IMR-90 (cell line): ENCODE results near the gene HYAL1. TPM values are rescaled to one million over a fixed set of nuclear protein-coding genes. Genes with fewer than 3 reads are reported as not detected.

Source experiments
- ELK1 ChIP-seq: fragments of 150-350 bp; IDR thresholded peaks from 2 replicates; pipeline ENCODE4 v1.6.1; 2016; ENCODE audit warnings: low read depth, mild to moderate bottlenecking, low read length, moderate library complexity, borderline replicate concordance
- polyA plus RNA-seq, 3 experiments: library from polyadenylated mRNA; depleted of rRNA; stranded (reverse); fragments of >200 nt; gene quantifications; 2 replicates each; pipeline ENCODE4 v1.2.3, GENCODE V29; 2012; ENCODE audit warnings: low replicate concordance in 1 of 3
- total RNA-seq: library from RNA; depleted of rRNA; stranded (reverse); fragments of >200 nt; gene quantifications from 2 replicates; pipeline ENCODE4 v1.2.3, GENCODE V29; 2012

Gene HYAL1
- total and polyA plus RNA-seq, 2 of the 4 experiments (the other 2 are of a cell fraction), result 0.32 to 0.36 TPM

- no peak for TF ChIP-seq ELK1
Measured at GRCh38 chr3:50347187-50347813, 43.9 kb upstream of the HYAL1 start (continued).
